Motor neuron (in vitro differentiated cells): Measurements from ENCODE around the gene LCTL. TPM values are rescaled to one million over a fixed set of nuclear protein-coding genes. Genes with fewer than 3 reads are reported as not detected.

Experiments used
- ATAC-seq, 8 experiments: fragments of 200-7000 bp; cut with Tn5 transposase; replicated peaks in 6 of 8; 2 replicates each; pipeline ENCODE4 v1.8.0; 2021; ENCODE audit warnings: mild to moderate bottlenecking in 8 of 8, moderate library complexity in 8 of 8
- H3K27ac ChIP-seq, 2 donors: fragments of 250-450 bp; sonication (Bioruptor Pico); 2 replicates each; pipeline ENCODE4 v1.9.0; 2021; ENCODE audit warnings: antibody characterized with exemption in 2 of 2, mild to moderate bottlenecking in 2 of 2, moderate library complexity in 1 of 2
- H3K4me1 ChIP-seq, 2 donors: fragments of 250-450 bp; sonication (Bioruptor Pico); replicated peaks in 1 of 2; 2 replicates each; pipeline ENCODE4 v1.6.1; 2021; ENCODE audit warnings: antibody characterized with exemption in 2 of 2, mild to moderate bottlenecking in 2 of 2, moderate library complexity in 1 of 2
- H3K4me3 ChIP-seq, 5 donors: fragments of 250-450 bp; sonication (Bioruptor Pico); 2 replicates each; pipeline ENCODE4 v1.9.0; 2021; ENCODE audit warnings: antibody characterized with exemption in 5 of 5, mild to moderate bottlenecking in 5 of 5, moderate library complexity in 4 of 5
- WGBS, 10 experiments: fragments of 450-650 bp; shearing (Covaris generic); methylation state at CpG; one replicate each; pipeline ENCODE4 v1.0.0; 2022; 5-methylcytosine and 5-hydroxymethylcytosine counted together
- in situ Hi-C, 9 experiments: fragments of 400-800 bp; cut with MboI; loops; one replicate each; pipeline ENCODE4 v1.15.0; 2021; ENCODE audit warnings: low sequenced_read_pairs in 9 of 9, low pct_unique_long_range_greater_than_20kb in 2 of 9; ENCODE audit not compliant: unreplicated experiment in 9 of 9
- total RNA-seq, 8 experiments: library from RNA; unstranded; fragments of 300-600 nt; gene quantifications; 2 replicates each; pipeline versions ENCODE4 v1.2.3 to v1.2.4, GENCODE V29; 2022

The LCTL gene, protein sequence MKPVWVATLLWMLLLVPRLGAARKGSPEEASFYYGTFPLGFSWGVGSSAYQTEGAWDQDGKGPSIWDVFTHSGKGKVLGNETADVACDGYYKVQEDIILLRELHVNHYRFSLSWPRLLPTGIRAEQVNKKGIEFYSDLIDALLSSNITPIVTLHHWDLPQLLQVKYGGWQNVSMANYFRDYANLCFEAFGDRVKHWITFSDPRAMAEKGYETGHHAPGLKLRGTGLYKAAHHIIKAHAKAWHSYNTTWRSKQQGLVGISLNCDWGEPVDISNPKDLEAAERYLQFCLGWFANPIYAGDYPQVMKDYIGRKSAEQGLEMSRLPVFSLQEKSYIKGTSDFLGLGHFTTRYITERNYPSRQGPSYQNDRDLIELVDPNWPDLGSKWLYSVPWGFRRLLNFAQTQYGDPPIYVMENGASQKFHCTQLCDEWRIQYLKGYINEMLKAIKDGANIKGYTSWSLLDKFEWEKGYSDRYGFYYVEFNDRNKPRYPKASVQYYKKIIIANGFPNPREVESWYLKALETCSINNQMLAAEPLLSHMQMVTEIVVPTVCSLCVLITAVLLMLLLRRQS
- total RNA-seq = 1 to 10 TPM in 1 of 8 experiments, under 1 TPM in 7; 0.09 to 1.5 (median 0.67) TPM

DNA sequence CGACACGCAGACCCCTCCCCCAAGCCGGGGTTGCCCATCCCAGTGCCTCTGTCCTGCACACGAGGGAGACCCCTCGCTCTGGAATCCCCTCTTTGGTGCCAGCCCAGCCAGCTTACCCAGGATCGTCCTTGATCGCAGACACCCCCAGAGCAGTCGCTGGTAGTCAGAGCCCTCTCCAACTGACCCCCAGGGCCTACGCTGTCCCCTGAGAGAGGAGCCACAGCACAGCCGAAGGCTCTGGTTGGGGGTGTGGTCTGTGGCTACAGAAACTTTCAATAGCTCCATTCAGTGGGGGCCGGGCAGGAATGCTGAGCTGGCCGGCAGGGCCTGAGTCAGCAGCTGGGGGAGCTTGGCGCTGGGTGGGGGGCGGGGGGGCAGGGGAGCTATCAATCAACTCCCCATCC, at the start of gene LCTL:
LCTL (minus strand) TSS at position 258 of the 404 bp plus-strand sequence. CDS start 633 bp downstream, outside the sequence.
- in situ Hi-C loops = no loop called here
- 0 to 52% methylated on average over 1 to 3 of the region's 14 CpGs; no CpG with 5 or more reads in 8 of the 10 experiments for WGBS, 10 experiments
- H3K4me1 ChIP-seq = peaks cover 10 to 16% of the 10 kb centered on the region in 2 donors
- peak in 6 of 8 experiments; percentile 31 to 88 (median 84) for ATAC-seq
- no peak within 1 kb of the TSS for H3K4me3 ChIP-seq
- no peak within 1 kb of the TSS for H3K27ac ChIP-seq

DNA sequence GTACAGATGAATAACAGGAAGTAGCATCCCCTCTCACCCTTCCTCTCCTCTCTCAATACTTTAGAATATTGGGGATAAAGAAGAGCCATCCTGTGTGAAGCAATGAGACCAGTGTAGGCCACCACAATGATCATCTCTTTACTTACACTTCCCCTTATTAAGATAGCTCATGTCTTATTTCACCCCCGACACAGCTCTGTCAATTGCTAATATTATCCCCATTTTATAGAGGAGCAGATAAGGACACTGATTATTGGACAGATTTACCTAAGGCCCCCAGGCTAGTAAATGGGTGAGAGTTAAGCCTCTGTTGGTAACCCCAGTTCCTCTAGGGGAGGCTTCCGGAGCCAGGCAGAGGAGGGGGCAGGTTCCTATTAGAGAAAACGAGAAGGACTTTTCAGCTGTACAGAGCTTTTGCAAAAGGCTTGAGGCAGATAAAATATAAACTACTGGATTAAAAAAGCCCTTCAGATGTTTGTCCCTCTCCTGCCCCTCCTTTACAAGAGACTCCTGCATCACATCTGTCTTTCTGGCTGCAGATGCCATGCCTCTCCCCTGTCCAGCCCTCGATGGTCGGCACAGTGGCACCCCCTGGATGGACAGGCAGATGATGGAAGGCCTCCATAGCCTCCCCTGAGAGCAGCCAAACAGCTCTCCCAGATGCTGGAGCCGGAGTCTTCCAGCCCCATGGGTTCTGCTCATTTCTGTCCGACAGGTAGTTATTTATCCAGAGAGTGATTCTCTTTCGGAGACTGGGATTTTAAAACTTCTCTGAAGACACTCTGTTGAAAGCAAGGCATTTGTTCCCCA, 49.4 kb upstream of the LCTL start:
- in situ Hi-C loops = loop anchor here in 6 of 9 experiments (25.0 kb wide), 3 partner anchors 172 to 247 kb away; no protein-coding TSS in a partner anchor
- WGBS, 10 experiments = 40 to 100% (median 72%) methylated on average over 1 to 5 of the region's 8 CpGs; no CpG with 5 or more reads in 2 of the 10 experiments
- no peak overlapping the region for H3K4me3 ChIP-seq
- ATAC-seq = no peak
- H3K27ac ChIP-seq = no peak overlapping the region
- peaks cover 0 to 3% of the 10 kb centered on the region in 2 donors for H3K4me1 ChIP-seq

DNA sequence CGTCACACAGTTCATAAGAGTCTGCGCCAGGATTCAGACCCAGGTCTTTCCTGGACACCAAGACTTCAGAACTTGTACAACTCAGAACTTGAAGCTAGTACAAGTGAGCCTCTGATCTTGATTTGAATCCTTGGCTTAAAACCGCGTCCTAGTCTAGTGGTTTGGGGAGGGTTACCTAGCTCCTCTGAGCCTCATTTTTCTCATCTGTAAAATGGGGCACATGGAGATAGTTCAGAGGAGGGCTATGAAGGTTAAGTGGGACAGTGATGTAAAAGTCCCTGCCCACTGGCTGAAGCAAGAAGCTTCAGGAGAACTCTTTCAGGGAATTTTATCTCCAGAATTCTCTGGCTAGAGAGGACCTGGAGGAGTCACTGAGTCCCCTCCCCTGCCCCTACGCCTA, 48.7 kb upstream of the LCTL start:
- in situ Hi-C loops = loop anchor here in 6 of 9 experiments (25.0 kb wide), 3 partner anchors 173 to 248 kb away; no protein-coding TSS in a partner anchor
- Histone ChIP-seq H3K4me3 (no peak overlapping the region), H3K27ac (no peak overlapping the region), H3K4me1 (peaks cover 0 to 3% of the 10 kb centered on the region in 2 donors)
- no peak for ATAC-seq
- 78 to 100% (median 96%) methylated on average over 1 to 4 of the region's 5 CpGs; no CpG with 5 or more reads in 4 of the 10 experiments for WGBS, 10 experiments

DNA sequence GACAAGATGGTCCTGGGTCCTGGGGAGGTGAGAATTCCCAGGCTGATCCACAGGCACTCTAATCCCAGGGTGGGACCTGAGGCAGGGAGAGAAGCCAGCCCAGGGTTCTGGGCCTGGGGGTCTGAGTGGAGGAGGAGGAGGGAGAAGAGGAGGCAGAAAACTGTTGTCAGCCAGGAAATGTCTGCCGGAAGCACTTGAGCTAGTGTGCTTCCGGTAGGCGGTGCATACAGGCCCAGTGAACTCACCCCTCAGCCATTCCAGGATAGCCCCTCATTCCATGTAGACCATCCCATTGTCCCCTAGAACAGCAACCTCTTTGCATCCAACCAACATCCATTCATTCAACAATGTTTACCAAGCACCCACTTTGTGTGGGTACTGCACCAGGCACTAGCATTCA, 47.9 kb upstream of the LCTL start:
- no peak overlapping the region for H3K27ac ChIP-seq
- in situ Hi-C loops = loop anchor here in 6 of 9 experiments (25.0 kb wide), 3 partner anchors 174 to 249 kb away; no protein-coding TSS in a partner anchor
- WGBS, 10 experiments = 80 to 100% (median 100%) methylated on average over 1 to 3 of the region's 3 CpGs; no CpG with 5 or more reads in 5 of the 10 experiments
- no peak for ATAC-seq
- no peak overlapping the region for H3K4me3 ChIP-seq
- peaks cover 0 to 3% of the 10 kb centered on the region in 2 donors for H3K4me1 ChIP-seq

GRCh38 chr15:66611257-66612053, 45.7 kb upstream of the LCTL start:
- H3K4me3 ChIP-seq = no peak overlapping the region
- in situ Hi-C loops = loop anchor here in 6 of 9 experiments (25.0 kb wide), 3 partner anchors 176 to 251 kb away; no protein-coding TSS in a partner anchor
- peak in 1 of 8 experiments; percentile 62 for ATAC-seq

GRCh38 chr15:66609876-66610275, 44.1 kb upstream of the LCTL start:
- no peak for ATAC-seq
- in situ Hi-C loops = loop anchor here in 6 of 9 experiments (10.0 to 25.0 kb wide), 4 partner anchors 85 to 252 kb away; no protein-coding TSS in a partner anchor
- Histone ChIP-seq H3K4me1 (no peaks in the 10 kb centered on the region), H3K4me3 (no peak overlapping the region), H3K27ac (no peak overlapping the region)
- 20 to 45% (median 37%) methylated on average over 1 to 2 of the region's 5 CpGs; no CpG with 5 or more reads in 5 of the 10 experiments for WGBS, 10 experiments

More at GRCh38 chr15:66611257-66612053, 45.7 kb upstream of the LCTL start:
- 59 to 100% (median 100%) methylated on average over 1 to 7 of the region's 13 CpGs; no CpG with 5 or more reads in 3 of the 10 experiments for WGBS, 10 experiments
- Histone ChIP-seq H3K4me1 (peaks cover 0 to 3% of the 10 kb centered on the region in 2 donors), H3K27ac (no peak overlapping the region)

DNA sequence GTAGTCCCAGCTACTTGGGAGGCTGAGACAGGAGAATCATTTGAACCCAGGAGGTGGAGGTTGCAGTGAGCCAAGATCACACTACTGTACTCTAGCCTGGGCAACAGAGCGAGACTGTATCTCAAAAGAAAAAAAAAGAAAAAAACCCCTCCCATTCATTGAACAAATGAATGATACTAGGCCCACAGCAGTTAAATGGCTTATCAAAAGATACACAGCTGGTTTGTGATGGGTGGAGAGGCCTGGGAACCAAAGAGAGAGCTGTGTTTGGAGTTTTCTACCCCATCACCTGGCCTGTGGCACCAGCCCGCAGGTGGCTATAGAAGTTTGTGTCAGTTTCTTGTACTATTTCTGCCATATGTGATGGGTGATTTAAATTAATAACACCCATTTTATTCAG, 43.1 kb upstream of the LCTL start:
- Histone ChIP-seq H3K4me1 (no peaks in the 10 kb centered on the region), H3K4me3 (no peak overlapping the region), H3K27ac (no peak overlapping the region)
- no peak for ATAC-seq
- in situ Hi-C loops = loop anchor here in 6 of 9 experiments (10.0 to 25.0 kb wide), 4 partner anchors 86 to 253 kb away; no protein-coding TSS in a partner anchor
- 80 to 100% (median 92%) methylated on average over 1 to 2 of the region's 2 CpGs; no CpG with 5 or more reads in 3 of the 10 experiments for WGBS, 10 experiments

GRCh38 chr15:66608159-66608558, 42.4 kb upstream of the LCTL start:
- no peak overlapping the region for H3K27ac ChIP-seq
- in situ Hi-C loops = loop anchor here in 6 of 9 experiments (10.0 to 25.0 kb wide), 4 partner anchors 87 to 254 kb away; no protein-coding TSS in a partner anchor
- 24 to 100% (median 85%) methylated on average over 1 to 3 of the region's 3 CpGs for WGBS, 10 experiments
- ATAC-seq = no peak
- no peak overlapping the region for H3K4me3 ChIP-seq
- H3K4me1 ChIP-seq = no peaks in the 10 kb centered on the region

DNA sequence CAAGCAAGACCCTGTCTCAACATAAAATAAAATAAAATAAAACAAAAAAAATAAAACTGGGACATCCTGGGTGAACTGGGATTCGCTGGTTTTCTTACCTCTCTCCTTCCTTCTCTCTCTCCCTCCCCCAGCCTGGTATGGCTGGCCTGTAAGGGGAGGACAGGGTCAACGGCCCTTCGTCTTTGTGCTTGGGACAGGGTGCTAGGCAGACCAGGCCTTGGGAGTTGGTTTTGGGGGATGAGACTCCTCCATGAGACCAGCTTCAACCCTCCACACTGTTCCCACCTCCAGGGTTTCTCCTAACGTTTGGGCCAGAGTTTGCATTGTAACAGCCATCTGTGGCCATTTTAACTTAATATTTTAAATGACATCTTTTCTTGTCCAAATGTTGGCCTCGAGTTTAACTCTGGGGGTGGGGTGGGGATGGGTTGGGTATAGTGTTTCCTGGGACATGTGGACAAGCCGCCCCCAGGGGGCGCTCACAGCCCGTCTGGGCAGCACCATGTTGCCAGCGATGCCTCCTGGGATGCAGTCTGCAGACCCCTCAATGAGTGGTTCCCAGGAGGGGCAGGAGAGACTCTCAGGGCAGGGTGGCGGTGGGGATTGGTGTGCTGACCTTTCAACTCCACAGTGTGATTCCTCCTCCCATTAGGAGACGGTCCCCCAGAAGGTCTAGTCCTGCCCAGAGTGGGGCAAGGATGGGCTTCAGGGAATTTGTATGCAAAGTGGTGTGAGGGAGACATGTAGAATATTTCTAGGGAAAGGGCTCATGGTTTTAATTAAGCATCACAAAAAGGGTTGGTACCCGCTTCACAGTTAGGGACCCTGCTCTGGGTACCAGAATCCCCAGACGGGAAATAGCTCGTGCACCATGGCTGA, 37.7 kb upstream of the LCTL start:
- H3K4me3 ChIP-seq = no peak overlapping the region
- 37 to 80% (median 60%) methylated on average over 1 to 6 of the region's 14 CpGs; no CpG with 5 or more reads in 3 of the 10 experiments for WGBS, 10 experiments
- ATAC-seq = peak; percentile 76 to 98 (median 88)
- in situ Hi-C loops = loop anchor here in 6 of 9 experiments (10.0 to 25.0 kb wide), 4 partner anchors 91 to 259 kb away; no protein-coding TSS in a partner anchor
- no peak overlapping the region for H3K27ac ChIP-seq
- H3K4me1 ChIP-seq = no peaks in the 10 kb centered on the region

- Histone ChIP-seq H3K4me1 (no peaks in the 10 kb centered on the region), H3K27ac (no peak overlapping the region), H3K4me3 (no peak overlapping the region)
- no peak for ATAC-seq
- WGBS, 10 experiments = 0 to 89% (median 62%) methylated on average over 1 to 2 of the region's 2 CpGs; no CpG with 5 or more reads in 5 of the 10 experiments
- in situ Hi-C loops = loop anchor here in 6 of 9 experiments (10.0 to 25.0 kb wide), 4 partner anchors 93 to 261 kb away; no protein-coding TSS in a partner anchor
Observed at GRCh38 chr15:66601521-66601920, 35.7 kb upstream of the LCTL start.

- WGBS, 10 experiments = 72 to 82% (median 79%) methylated on average over 2 to 3 of the region's 4 CpGs; no CpG with 5 or more reads in 6 of the 10 experiments
- no peak for ATAC-seq
- Histone ChIP-seq H3K4me3 (no peak overlapping the region), H3K27ac (no peak overlapping the region), H3K4me1 (no peaks in the 10 kb centered on the region)
- in situ Hi-C loops = loop anchor here in 6 of 9 experiments (10.0 to 25.0 kb wide), 4 partner anchors 95 to 262 kb away; no protein-coding TSS in a partner anchor
Observed at GRCh38 chr15:66600240-66600627, 34.4 kb upstream of the LCTL start.
